DMS153 treated with DMSO at 0.1 percent for 48 hours (cell line): ENCODE measurements around the gene MTO1.
"Not testable (repeated sequence)": the region's sequence is repeated elsewhere in the genome, so short reads cannot be mapped to it uniquely, and the experiment has no call there.

Experiments used
- DNase-seq: peaks from one replicate; lab custom pipeline; 2025; ENCODE audit not compliant: unreplicated experiment; lab: John Stamatoyannopoulos, UW

The MTO1 gene

DNA sequence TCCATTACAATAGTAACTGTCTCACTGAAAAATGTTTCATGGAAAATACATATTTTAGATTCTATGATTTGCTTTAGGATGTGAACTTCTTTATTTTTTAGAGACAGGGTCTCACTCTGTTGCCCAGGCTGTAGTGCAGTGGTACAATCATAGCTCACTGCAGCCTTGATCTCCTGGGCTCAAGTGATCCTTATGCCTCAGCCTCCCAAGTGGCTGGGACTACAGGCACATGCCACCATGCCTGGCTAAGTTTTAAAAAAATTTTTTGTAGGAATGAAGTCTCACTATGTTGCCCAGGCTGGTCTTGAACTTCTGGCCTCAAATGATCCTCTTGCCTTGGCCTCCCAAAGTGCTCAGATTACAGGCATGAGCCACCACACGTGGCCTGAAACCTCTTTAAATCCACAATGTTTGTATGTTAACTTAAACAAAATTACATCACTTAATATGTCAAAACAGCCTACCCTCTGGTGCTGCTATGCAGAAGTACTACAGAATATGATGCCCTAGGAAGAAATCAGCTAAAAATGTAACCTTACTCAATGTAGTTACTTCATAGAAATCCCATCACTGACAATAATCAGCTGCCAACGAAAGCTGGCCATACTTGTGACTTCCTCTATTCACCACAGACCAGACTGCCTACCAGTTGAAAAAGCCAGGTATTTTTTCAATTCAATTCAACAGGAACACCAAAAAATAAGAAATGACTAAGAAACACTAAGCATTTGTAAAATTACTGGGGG is 41.7 kb downstream of the MTO1 start:
- no peak for DNase-seq

DNA sequence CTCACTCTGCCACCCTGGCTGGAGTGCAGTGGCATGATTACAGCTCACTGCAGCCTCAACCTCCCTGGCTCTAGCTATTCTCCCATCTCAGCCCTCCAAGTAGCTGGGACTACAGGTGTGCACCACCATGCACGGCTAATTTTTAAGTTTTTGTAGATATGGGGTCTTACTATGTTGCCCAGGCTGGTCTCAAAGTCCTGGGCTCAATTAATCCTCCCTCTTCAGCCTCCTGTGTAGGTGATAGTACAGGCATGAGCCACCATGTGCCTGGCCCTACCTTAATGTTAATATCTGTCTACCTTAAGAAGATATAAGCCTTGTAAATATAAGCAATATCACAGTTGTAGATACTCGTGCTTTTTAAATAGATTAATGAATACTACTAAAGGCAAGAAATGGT is 42.6 kb downstream of the MTO1 start:
- no peak for DNase-seq

DNA sequence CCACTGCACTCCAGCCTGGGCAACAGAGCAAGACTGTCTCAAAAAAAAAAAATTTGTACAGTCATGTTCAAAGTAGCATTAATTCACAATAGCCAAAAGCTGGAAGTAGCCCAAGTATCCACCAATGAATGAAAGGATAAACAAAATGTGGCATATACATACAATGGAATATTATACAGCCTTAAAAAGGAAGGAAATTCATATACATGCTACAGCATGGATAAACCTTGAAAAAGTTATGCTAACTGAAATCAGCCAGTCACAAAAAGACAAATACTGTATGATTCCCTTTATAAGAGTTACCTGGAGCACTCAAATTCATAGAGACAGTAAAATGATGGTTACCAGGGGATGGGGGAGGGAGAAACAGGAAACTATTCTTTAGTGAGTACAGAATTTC is 43.6 kb downstream of the MTO1 start:
- no peak for DNase-seq

DNA sequence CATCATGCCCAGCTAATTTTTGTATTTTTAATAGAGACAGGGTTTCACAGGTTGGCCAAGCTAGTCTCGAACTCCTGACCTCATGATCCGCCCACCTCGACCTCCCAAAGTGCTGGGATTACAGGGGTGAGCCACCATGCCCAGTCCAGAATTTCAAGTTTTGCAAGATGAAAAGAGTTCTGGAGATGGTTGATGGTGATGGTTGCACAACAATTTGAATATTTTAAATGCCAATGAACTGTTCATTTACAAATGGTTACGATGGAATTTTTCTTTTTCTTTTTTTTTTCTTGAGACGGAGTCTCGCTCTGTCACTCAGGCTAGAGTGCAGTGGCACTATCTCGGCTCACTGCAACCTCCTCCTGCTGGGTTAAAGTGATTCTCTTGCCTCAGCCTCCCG is 44.2 kb downstream of the MTO1 start:
- DNase-seq: not testable (repeated sequence)

DNA sequence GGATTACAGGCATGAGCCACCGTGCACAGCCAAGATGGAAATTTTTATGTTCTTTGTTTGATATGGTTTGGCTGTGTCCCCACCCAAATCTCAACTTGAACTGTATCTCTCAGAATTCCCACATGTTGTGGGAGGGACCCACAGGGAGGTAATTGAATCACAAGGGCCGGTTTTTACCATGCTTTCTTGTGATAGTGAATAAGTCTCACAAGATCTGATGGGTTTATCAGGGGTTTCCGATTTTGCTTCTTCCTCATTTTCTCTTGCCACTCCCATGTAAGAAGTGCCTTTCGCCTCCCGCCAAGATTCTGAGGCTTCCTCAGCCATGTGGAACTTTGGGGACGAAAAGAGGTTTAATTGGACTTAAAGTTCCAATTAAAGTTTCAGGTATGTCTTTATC is 44.7 kb downstream of the MTO1 start:
- no peak for DNase-seq

DNA sequence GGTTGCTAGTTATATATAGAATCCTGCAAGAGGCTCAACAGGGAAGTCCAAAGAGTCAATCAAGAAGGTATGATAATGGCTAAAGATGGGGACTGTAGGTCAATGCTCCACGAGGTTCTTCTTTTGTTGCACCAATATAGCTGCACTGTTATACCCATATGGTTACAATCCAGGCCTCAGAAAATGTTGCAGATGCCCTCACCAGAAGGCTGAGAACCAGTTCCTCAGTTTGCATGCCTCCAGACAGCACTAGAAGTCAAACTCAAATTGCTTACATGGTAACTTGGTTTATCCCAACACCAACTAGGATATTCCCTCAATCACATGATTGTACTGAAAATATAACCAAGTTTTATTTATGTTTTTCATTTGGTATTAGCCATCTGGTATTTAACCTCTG is 47.2 kb downstream of the MTO1 start:
- DNase-seq: no peak

DNA sequence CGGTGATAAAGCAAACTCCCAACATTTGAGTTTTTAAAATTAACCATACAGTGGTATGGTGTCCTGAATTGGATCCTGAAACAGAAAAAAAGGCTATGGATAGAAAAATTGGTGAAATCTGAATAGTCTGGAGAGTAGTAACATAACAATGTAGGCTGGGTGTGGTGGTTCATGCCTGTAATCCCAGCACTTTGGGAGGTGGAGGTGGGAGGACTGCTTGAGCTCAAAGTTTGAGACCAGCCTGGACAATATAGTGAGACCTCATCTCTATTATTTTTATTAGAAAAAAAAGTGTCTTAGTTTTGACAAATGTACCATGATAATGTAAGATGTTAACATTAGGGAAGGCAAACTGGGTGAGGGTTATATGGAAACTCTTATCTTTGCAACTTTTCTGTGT is 48.3 kb downstream of the MTO1 start:
- DNase-seq: no peak

DNA sequence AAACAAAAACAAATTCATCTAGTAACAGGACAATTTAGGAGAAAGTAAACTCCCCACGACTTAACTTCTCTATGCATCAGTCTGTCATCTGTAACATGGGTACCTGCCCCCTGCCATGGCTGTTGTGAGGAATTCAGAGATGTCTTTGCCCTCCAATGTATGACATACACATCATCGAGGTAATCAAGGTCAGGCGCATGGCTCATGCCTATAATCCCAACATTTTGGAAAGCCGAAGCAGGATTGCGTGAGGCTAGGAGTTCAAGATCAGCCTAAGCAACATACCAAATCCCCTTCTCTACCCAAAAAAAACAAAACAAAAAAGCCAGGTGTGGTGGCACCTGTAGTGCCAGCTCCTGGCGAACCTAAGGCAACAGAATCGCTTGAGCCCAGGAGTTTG is 50.3 kb downstream of the MTO1 start:
- DNase-seq: no peak

DNA sequence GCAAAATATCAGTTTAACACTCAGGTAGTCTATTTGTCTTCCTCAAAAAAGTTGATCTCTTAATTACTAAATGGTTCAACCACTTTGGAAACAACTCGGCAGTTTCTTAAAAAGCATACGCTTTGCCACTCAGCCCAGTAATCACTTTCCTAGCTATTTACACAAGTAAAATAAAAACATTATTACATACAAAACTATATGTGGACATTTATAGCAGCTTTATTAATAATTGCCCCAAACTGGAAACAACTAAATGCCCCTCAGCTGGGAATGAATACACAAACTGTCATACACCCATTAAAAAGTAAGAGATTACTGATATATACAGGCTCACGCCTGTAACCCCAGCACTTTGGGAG is 51.9 kb downstream of the MTO1 start:
- DNase-seq: no peak

DNA sequence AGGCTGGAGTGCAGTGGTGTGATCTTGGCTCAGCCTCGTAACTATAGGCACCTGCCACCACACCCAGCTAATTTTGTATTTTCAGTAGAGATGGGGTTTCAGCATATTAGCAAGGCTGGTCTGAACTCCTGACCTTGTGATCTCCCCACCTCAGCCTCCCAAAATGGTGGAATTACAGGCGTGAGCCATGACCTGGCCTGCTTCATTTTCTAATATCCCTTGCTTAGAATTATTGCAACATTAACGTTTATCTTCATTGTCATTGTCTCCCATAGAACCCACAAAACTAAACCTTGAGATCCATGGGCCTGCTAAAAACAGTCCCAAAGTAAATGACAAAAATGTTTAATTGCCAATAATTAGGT is 53.2 kb downstream of the MTO1 start:
- DNase-seq: no peak

DNA sequence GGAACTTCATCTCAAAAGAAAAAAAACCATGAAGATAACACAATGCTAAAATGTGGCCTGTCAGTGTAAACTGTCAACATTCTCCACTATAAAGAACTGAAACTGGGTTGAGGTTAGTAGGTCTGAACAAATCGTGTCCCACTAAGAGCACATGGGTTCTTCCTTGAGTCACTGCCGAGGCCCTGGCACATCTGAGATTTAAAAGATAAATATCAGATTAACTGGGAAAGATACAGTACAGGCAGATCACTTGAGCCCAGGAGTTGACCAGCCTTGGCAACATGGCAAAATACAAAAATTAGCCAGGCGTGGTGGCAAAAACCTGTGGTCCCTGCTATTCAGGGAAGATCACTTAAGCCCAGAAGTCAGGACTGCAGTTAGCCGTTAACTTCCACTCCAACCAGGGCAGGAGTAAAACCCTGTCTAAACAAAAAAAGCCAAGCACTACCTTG is 53.7 kb downstream of the MTO1 start:
- DNase-seq: no peak

DNA sequence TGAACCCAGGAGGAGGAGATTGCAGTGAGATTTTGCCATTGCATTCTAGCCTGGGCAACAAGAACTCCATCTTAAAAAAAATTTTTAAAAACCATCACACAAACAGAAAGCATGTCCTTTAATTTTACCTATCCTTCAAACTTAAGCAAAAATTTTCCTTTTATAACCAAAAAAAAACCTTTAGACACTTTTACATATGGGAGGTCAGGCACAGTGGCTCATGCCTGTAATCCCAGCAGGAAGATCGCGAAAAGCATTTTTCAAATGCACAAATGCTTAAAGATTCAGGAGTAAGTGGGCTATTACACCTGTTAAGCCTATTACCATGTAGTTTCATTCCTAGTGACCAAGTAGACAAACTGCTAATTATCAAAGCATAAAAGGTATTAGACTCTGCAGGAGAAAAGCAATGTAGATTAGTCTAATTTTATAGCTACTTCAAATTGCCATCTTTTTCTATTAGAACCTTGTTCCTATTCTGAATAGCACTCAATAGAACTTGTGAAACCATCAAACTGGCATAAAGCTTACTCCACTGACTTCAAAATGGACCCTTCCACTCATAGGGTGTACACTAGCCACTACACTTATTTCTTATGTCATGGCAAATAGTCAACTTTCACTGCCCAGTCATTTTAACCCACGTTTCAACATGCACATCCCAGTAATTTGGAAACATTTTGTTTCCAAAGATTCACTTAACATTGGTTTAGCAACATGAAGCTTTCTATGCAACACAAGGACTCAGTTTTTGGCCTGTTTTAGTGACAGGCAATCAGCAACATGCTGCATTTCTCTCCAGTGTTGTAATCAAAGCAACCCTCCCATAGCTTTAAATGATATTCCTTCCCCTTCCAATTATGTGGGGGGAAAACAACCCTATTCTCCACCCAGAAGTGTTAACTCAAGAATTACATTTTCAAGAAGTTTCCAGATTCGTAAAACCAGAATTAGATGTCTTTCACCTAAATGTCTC is 55.3 kb downstream of the MTO1 start:
- no peak for DNase-seq

DNA sequence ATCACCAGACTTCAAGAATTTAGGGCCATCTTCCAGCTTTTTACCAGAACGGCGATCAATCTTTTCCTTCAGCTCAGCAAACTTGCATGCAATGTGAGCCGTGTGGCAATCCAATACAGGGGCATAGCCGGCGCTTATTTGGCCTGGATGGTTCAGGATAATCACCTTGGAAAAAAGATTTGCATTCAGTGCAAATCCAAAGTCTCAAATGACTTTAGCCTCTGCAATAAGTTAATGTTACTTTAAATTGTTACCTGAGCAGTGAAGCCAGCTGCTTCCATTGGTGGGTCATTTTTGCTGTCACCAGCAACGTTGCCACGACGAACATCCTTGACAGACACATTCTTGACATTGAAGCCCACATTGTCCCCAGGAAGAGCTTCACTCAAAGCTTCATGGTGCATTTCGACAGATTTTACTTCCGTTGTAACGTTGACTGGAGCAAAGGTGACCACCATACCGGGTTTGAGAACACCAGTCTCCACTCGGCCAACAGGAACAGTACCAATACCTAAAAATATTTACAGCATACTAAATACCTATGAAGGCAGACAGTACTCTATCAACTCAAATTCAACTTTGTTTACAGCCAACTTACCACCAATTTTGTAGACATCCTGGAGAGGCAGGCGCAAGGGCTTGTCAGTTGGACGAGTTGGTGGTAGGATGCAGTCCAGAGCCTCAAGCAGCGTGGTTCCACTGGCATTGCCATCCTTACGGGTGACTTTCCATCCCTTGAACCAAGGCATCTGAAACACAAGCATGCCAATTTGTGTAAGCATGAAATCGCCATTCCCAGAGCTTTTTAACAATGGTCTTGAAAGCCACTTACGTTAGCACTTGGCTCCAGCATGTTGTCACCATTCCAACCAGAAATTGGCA is 56.8 kb downstream of the MTO1 start:
- DNase-seq: not testable (repeated sequence)

DNA sequence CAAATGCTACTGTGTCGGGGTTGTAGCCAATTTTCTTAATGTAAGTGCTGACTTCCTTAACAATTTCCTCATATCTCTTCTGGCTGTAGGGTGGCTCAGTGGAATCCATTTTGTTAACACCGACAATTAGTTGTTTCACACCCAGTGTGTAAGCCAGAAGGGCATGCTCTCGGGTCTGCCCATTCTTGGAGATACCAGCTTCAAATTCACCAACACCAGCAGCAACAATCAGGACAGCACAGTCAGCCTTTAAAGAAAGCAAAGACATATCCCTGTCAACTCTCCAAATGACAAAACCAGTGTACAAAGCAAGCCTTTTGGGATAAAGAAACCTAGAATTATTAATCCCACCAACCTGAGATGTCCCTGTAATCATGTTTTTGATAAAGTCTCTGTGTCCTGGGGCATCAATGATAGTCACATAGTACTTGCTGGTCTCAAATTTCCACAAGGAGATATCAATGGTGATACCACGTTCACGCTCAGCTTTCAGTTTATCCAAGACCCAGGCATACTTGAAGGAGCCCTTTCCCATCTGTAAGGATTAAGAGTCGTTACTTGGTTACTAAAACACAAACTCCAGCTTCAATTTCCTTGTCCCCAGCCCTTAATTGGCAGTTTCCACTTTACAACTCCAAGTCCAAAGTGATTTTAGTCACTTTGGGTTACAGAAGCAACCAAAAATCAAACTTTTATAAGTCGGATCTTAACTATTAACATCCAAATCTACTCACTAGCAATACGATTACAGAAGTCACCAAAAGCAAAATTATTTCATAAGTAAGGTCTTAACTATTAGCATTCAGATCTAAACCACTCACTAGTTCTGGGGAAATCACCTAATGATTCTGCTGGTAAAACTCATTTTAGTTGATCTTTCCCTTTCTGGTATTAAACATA is 57.7 kb downstream of the MTO1 start:
- DNase-seq: not testable (repeated sequence)

DNA sequence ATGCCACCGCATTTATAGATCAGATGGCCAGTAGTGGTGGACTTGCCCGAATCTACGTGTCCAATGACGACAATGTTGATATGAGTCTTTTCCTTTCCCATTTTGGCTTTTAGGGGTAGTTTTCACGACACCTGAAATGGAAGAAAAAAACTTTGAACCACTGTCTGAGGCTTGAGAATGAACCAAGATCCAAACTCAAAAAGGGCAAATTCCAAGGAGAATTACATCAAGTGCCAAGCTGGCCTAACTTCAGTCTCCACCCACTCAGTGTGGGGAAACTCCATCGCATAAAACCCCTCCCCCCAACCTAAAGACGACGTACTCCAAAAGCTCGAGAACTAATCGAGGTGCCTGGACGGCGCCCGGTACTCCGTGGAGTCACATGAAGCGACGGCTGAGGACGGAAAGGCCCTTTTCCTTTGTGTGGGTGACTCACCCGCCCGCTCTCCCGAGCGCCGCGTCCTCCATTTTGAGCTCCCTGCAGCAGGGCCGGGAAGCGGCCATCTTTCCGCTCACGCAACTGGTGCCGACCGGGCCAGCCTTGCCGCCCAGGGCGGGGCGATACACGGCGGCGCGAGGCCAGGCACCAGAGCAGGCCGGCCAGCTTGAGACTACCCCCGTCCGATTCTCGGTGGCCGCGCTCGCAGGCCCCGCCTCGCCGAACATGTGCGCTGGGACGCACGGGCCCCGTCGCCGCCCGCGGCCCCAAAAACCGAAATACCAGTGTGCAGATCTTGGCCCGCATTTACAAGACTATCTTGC is 58.6 kb downstream of the MTO1 start:
- DNase-seq: peak; percentile 35

DNA sequence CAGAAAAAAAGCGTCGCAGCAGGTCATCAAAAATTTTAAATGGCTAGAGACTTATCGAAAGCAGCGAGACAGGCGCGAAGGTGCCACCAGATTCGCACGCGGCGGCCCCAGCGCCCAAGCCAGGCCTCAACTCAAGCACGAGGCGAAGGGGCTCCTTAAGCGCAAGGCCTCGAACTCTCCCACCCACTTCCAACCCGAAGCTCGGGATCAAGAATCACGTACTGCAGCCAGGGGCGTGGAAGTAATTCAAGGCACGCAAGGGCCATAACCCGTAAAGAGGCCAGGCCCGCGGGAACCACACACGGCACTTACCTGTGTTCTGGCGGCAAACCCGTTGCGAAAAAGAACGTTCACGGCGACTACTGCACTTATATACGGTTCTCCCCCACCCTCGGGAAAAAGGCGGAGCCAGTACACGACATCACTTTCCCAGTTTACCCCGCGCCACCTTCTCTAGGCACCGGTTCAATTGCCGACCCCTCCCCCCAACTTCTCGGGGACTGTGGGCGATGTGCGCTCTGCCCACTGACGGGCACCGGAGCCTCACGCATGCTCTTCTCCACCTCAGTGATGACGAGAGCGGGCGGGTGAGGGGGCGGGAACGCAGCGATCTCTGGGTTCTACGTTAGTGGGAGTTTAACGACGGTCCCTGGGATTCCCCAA is 59.3 kb downstream of the MTO1 start, which contains the start of gene EEF1A1:
EEF1A1 (minus strand) TSS at position 345 of the 663 bp plus-strand sequence. CDS start 1,006 bp downstream, outside the sequence.
- DNase-seq: peak; percentile 100

DNA sequence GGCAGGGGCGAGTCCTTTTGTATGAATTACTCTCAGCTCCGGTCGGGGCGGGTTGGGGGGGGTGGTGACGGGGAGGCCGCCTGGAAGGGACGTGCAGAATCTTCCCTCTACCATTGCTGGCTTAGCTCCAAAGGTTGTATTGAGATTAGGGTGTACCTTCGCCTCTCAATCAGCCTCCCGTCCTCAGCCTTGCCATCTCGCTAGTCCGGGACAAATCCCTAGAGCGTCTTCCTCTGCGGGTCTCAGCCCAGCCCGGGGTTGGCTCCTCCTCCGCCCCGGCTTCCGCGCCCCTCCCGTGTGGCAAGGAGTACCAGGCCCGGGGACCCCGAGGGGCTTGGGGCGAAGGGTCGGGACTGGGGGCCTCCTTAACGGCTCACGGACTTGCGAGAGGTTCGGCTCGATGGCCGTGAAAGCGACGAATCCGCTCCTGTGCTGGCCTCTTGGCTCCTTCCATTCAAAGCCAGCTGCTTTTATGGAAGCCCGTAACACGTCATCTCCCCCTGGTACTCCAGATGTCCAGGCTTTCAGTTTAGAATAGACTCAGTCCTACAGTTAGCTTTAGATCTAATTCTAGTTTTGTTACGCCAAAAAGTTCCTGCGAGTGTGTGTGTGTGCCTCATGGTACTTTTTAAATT is 59.9 kb downstream of the MTO1 start:
- peak; percentile 99 for DNase-seq

DNA sequence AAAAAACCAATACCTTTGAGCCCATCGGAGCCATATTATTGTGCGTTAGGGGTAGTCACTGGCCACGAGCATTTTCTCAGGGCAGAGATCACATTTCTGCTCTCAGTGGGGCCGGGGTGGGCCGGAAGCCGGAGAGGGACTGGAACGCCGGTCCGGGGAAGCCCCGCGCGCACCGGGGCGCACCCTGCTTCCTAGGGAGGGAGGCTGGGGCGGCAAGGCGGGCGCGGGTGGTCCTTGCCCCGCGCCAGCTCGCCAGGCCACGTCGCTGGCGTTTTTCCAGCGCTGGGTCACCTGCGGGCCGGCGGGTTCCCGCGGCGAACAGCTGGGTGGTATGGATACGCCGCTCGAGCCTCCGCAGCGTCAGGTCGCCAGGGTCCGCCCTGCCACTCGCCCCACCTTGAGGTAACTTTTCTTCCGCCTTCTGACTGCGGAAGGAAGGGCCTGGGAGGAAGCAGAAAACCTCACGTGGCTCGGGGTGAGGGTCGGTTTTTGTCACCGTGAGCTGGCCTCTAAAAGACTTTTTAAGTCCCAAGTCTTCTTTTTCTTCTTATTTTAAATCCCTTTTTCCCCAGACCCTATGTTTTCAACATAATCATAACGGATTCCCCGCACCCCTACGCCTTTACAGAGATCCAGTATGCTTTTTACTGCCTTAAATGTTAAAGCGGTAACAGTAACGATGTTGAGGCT is 62.0 kb downstream of the MTO1 start:
- DNase-seq: peak; percentile 54
